WTC11 (cell line): Measurements from ENCODE around the gene MOB3A. TPM values are rescaled to one million over a fixed set of nuclear protein-coding genes. Genes with fewer than 3 reads are reported as not detected.
"Not testable (repeated sequence)": the region's sequence is repeated elsewhere in the genome, so short reads cannot be mapped to it uniquely, and the experiment has no call there.

Source experiments
- ATAC-seq: fragments of 200-7000 bp; cut with Tn5 transposase; 2 replicates; pipeline ENCODE4 v1.10.0; 2021; ENCODE audit warnings: mild to moderate bottlenecking, moderate library complexity
- CTCF ChIA-PET: fragments of 300-600 bp; sonication (Branson Sonifier 250); formaldehyde crosslinking; loops from one replicate; lab custom pipeline; 2021; ENCODE audit warnings: antibody characterized with exemption; lab: Charles Lee
- POLR2A ChIA-PET: fragments of 350-600 bp; sonication (Branson Sonifier 250); formaldehyde crosslinking; loops from one replicate; lab custom pipeline; 2021; ENCODE audit warnings: antibody characterized with exemption; lab: Charles Lee
- DNase-seq: peaks from one replicate; pipeline ENCODE4 v3.0.0; 2021; ENCODE audit warnings: low spot score
- H3K27ac Mint-ChIP-seq: 2 replicates; pipeline ENCODE4 v1.8.0; 2021; ENCODE audit warnings: mixed read lengths
- H3K27me3 Mint-ChIP-seq: 2 replicates; pipeline ENCODE4 v1.8.0; 2021; ENCODE audit warnings: low read depth, mild to moderate bottlenecking, moderate library complexity, mixed read lengths
- H3K36me3 Mint-ChIP-seq: 2 replicates; pipeline ENCODE4 v1.8.0; 2021; ENCODE audit warnings: mixed read lengths
- H3K4me1 Mint-ChIP-seq: 2 replicates; pipeline ENCODE4 v1.8.0; 2022; ENCODE audit warnings: mixed read lengths
- H3K4me3 Mint-ChIP-seq: 2 replicates; pipeline ENCODE4 v1.8.0; 2021; ENCODE audit warnings: mild to moderate bottlenecking, moderate library complexity, mixed read lengths
- H3K9me3 Mint-ChIP-seq: 2 replicates; pipeline ENCODE4 v1.8.0; 2021; ENCODE audit warnings: mixed read lengths
- CREB1 ChIP-seq: sonication (generic); formaldehyde crosslinking; IDR thresholded peaks from 2 replicates; pipeline ENCODE4 v1.8.0; 2023; ENCODE audit warnings: mild to moderate bottlenecking, missing genetic modification reagents
- E2F5 ChIP-seq: sonication (generic); formaldehyde crosslinking; IDR thresholded peaks from 2 replicates; pipeline ENCODE4 v1.8.1; 2022; ENCODE audit warnings: mild to moderate bottlenecking, moderate library complexity, missing genetic modification reagents
- FOXP1 ChIP-seq: sonication (generic); formaldehyde crosslinking; IDR thresholded peaks from 2 replicates; pipeline ENCODE4 v1.8.0; 2022; ENCODE audit warnings: missing genetic modification reagents, mild to moderate bottlenecking, moderate library complexity, borderline replicate concordance
- JUN ChIP-seq: sonication (generic); formaldehyde crosslinking; IDR thresholded peaks from 2 replicates; pipeline ENCODE4 v1.8.0; 2023; ENCODE audit warnings: mild to moderate bottlenecking, missing genetic modification reagents
- KAT7 ChIP-seq: sonication (generic); formaldehyde crosslinking; IDR thresholded peaks from 2 replicates; pipeline ENCODE4 v1.8.1; 2023; ENCODE audit warnings: missing genetic modification reagents, mild to moderate bottlenecking, borderline replicate concordance
- NFATC4 ChIP-seq: fragments of 250-450 bp; sonication (Bioruptor Pico); IDR thresholded peaks from 2 replicates; pipeline ENCODE4 v1.9.0; 2021; ENCODE audit warnings: mild to moderate bottlenecking
- NFE2L1 ChIP-seq: sonication (generic); formaldehyde crosslinking; IDR thresholded peaks from 2 replicates; pipeline ENCODE4 v1.8.1; 2023; ENCODE audit warnings: missing genetic modification reagents
- NR2C2 ChIP-seq: sonication (generic); formaldehyde crosslinking; IDR thresholded peaks from 2 replicates; pipeline ENCODE4 v1.8.0; 2022; ENCODE audit warnings: mild to moderate bottlenecking, missing genetic modification reagents
- NR3C1 ChIP-seq: sonication (generic); formaldehyde crosslinking; conservative IDR thresholded peaks from 2 replicates; pipeline ENCODE4 v1.8.1; 2023; ENCODE audit warnings: low read depth, mild to moderate bottlenecking, missing genetic modification reagents
- PRRX2 ChIP-seq: fragments of 250-450 bp; sonication (Bioruptor Pico); IDR thresholded peaks from 2 replicates; pipeline ENCODE4 v1.8.0; 2021; ENCODE audit warnings: mild to moderate bottlenecking
- RORB ChIP-seq: fragments of 250-450 bp; sonication (Bioruptor Pico); IDR thresholded peaks from 2 replicates; pipeline ENCODE4 v1.9.0; 2021; ENCODE audit warnings: mild to moderate bottlenecking
- TCF7 ChIP-seq: sonication (generic); formaldehyde crosslinking; IDR thresholded peaks from 2 replicates; pipeline ENCODE4 v1.8.0; 2022; ENCODE audit warnings: mild to moderate bottlenecking, low read depth, missing genetic modification reagents, moderate library complexity
- TEAD4 ChIP-seq: sonication (generic); formaldehyde crosslinking; IDR thresholded peaks from 2 replicates; pipeline ENCODE4 v1.8.0; 2022; ENCODE audit warnings: mild to moderate bottlenecking, missing genetic modification reagents
- USF1 ChIP-seq: sonication (generic); formaldehyde crosslinking; IDR thresholded peaks from 2 replicates; pipeline ENCODE4 v1.8.0; 2022; ENCODE audit warnings: mild to moderate bottlenecking, missing genetic modification reagents
- ZNF232 ChIP-seq: sonication (generic); formaldehyde crosslinking; IDR thresholded peaks from 2 replicates; pipeline ENCODE4 v1.8.0; 2022; ENCODE audit warnings: mild to moderate bottlenecking, missing genetic modification reagents
- ZNF281 ChIP-seq: sonication (generic); formaldehyde crosslinking; IDR thresholded peaks from 2 replicates; pipeline ENCODE4 v1.8.0; 2023; ENCODE audit warnings: mild to moderate bottlenecking, missing genetic modification reagents
- ZNF317 ChIP-seq: sonication (generic); formaldehyde crosslinking; IDR thresholded peaks from 2 replicates; pipeline ENCODE4 v1.8.1; 2023; ENCODE audit warnings: low read depth, mild to moderate bottlenecking, moderate library complexity, missing genetic modification reagents, borderline replicate concordance
- ZNF396 ChIP-seq: fragments of 250-450 bp; sonication (Bioruptor Pico); IDR thresholded peaks from 2 replicates; pipeline ENCODE4 v1.8.0; 2021; ENCODE audit warnings: mild to moderate bottlenecking, moderate library complexity, borderline replicate concordance
- ZNF671 ChIP-seq: fragments of 250-450 bp; sonication (Bioruptor Pico); IDR thresholded peaks from 2 replicates; pipeline ENCODE4 v1.8.0; 2021; ENCODE audit warnings: mild to moderate bottlenecking
- total RNA-seq: library from RNA; stranded (reverse); gene quantifications from 3 replicates; pipeline ENCODE4 v1.2.3, GENCODE V29; 2021
- TF ChIP-seq, protein P1 (sequence below): sonication (generic); formaldehyde crosslinking; IDR thresholded peaks from 2 replicates; pipeline ENCODE4 v1.8.0; 2022; ENCODE audit warnings: missing genetic modification reagents
- TF ChIP-seq, protein P2 (sequence below): fragments of 250-450 bp; sonication (Bioruptor Pico); IDR thresholded peaks from 2 replicates; pipeline ENCODE4 v1.9.0; 2021; ENCODE audit warnings: mild to moderate bottlenecking
- TF ChIP-seq, protein P3 (sequence below): sonication (generic); formaldehyde crosslinking; IDR thresholded peaks from 2 replicates; pipeline ENCODE4 v1.8.1; 2023; ENCODE audit warnings: mild to moderate bottlenecking, missing genetic modification reagents, moderate library complexity

Gene MOB3A
- total RNA-seq, 1 experiment from 2014 or later = 8.1 TPM

GRCh38 chr19:2129022-2129421 lies 32.9 kb upstream of the MOB3A start (continued):
- TF ChIP-seq, protein P1, sequence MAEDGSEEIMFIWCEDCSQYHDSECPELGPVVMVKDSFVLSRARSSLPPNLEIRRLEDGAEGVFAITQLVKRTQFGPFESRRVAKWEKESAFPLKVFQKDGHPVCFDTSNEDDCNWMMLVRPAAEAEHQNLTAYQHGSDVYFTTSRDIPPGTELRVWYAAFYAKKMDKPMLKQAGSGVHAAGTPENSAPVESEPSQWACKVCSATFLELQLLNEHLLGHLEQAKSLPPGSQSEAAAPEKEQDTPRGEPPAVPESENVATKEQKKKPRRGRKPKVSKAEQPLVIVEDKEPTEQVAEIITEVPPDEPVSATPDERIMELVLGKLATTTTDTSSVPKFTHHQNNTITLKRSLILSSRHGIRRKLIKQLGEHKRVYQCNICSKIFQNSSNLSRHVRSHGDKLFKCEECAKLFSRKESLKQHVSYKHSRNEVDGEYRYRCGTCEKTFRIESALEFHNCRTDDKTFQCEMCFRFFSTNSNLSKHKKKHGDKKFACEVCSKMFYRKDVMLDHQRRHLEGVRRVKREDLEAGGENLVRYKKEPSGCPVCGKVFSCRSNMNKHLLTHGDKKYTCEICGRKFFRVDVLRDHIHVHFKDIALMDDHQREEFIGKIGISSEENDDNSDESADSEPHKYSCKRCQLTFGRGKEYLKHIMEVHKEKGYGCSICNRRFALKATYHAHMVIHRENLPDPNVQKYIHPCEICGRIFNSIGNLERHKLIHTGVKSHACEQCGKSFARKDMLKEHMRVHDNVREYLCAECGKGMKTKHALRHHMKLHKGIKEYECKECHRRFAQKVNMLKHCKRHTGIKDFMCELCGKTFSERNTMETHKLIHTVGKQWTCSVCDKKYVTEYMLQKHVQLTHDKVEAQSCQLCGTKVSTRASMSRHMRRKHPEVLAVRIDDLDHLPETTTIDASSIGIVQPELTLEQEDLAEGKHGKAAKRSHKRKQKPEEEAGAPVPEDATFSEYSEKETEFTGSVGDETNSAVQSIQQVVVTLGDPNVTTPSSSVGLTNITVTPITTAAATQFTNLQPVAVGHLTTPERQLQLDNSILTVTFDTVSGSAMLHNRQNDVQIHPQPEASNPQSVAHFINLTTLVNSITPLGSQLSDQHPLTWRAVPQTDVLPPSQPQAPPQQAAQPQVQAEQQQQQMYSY (CRISPR knock-in tag) = no peak
- no peak for TF ChIP-seq RORB
- TF ChIP-seq, protein P2, sequence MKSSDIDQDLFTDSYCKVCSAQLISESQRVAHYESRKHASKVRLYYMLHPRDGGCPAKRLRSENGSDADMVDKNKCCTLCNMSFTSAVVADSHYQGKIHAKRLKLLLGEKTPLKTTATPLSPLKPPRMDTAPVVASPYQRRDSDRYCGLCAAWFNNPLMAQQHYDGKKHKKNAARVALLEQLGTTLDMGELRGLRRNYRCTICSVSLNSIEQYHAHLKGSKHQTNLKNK = no peak
- no peak for TF ChIP-seq NR3C1 (CRISPR knock-in tag)
- no peak for TF ChIP-seq E2F5 (CRISPR knock-in tag)
- TF ChIP-seq NFATC4 = no peak

GRCh38 chr19:2128252-2128651 lies 32.1 kb upstream of the MOB3A start:
- CTCF ChIA-PET, H3K27me3 Mint-ChIP-seq, DNase-seq, POLR2A ChIA-PET, H3K9me3 Mint-ChIP-seq, ATAC-seq, H3K4me1 Mint-ChIP-seq, H3K27ac Mint-ChIP-seq, H3K4me3 Mint-ChIP-seq: not testable (repeated sequence)
- H3K36me3 Mint-ChIP-seq = peaks cover 40% of the 10 kb centered on the region

DNA sequence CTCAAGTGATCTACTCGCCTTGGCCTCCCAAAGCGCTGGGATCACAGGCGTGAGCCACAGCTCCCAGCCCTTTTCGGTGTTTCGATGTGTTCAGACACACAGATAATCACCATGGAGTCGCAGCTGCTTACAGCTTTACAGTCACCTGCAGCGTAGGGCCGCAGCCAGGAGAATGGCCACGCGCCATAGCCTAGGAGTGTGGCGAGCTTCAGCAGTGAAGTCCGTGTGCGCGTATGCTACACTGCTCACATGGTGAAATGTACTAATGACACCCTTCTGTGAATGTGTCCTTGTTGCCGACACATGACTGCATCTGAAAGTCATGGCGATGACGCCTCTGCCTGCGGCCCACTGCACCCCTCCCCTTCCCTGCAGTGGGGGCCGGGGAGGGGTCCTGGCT lies 31.6 kb upstream of the MOB3A start:
- Mint-ChIP-seq H3K36me3 (peaks cover 37% of the 10 kb centered on the region), H3K27ac (no peak overlapping the region), H3K4me3 (no peak overlapping the region), H3K4me1 (no peaks in the 10 kb centered on the region), H3K27me3 (no peaks in the 10 kb centered on the region), H3K9me3 (no peaks in the 10 kb centered on the region)
- POLR2A ChIA-PET = no interaction called here
- no peak for ATAC-seq
- DNase-seq = no peak
- TF ChIP-seq ZNF671 (CRISPR knock-in tag) = no peak
- TF ChIP-seq TEAD4 (CRISPR knock-in tag) = no peak
- no peak for TF ChIP-seq JUN (CRISPR knock-in tag)
- TF ChIP-seq PRRX2 (CRISPR knock-in tag) = no peak
- TF ChIP-seq TCF7 (CRISPR knock-in tag) = no peak
- no peak for TF ChIP-seq ZNF396 (CRISPR knock-in tag)
- TF ChIP-seq CREB1 (CRISPR knock-in tag) = no peak
- TF ChIP-seq, protein P3, sequence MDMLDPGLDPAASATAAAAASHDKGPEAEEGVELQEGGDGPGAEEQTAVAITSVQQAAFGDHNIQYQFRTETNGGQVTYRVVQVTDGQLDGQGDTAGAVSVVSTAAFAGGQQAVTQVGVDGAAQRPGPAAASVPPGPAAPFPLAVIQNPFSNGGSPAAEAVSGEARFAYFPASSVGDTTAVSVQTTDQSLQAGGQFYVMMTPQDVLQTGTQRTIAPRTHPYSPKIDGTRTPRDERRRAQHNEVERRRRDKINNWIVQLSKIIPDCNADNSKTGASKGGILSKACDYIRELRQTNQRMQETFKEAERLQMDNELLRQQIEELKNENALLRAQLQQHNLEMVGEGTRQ (CRISPR knock-in tag) = no peak
- CTCF ChIA-PET = no interaction called here

- DNase-seq (no peak), ATAC-seq (no peak)
- H3K27ac Mint-ChIP-seq = no peak overlapping the region
- H3K4me3 Mint-ChIP-seq = no peak overlapping the region
- ChIA-PET POLR2A (no interaction called here), CTCF (no interaction called here)
- H3K4me1 Mint-ChIP-seq = no peaks in the 10 kb centered on the region
- H3K27me3 Mint-ChIP-seq = no peaks in the 10 kb centered on the region
- H3K36me3 Mint-ChIP-seq = peaks cover 34% of the 10 kb centered on the region
- H3K9me3 Mint-ChIP-seq = no peaks in the 10 kb centered on the region
- TF ChIP-seq KAT7 (CRISPR knock-in tag) (no peak), ZNF232 (CRISPR knock-in tag) (no peak), ZNF281 (CRISPR knock-in tag) (no peak), USF1 (CRISPR knock-in tag) (no peak), ZNF317 (CRISPR knock-in tag) (no peak), FOXP1 (CRISPR knock-in tag) (no peak), NFE2L1 (CRISPR knock-in tag) (no peak), NR2C2 (CRISPR knock-in tag) (no peak)
- TF ChIP-seq, protein P2 = no peak
These were observed 30.9 kb upstream of the MOB3A start for GRCh38 chr19:2126879-2127518.
